DND-41 (cell line): ENCODE measurements around the gene RAB11FIP5.

Source experiments
- ATAC-seq: fragments of 200-7000 bp; cut with Tn5 transposase; 3 replicates; pipeline ENCODE4 v1.9.1; 2021; ENCODE audit warnings: low read depth; ENCODE audit not compliant: insufficient read depth
- DNase-seq: peaks from one replicate; pipeline ENCODE4 v3.0.0-alpha.2; 2020
- H2AFZ ChIP-seq: 2 replicates; pipeline ENCODE4 v1.6.0; 2012; ENCODE audit warnings: low read depth, low read length
- H3K27ac ChIP-seq: 2 replicates; pipeline ENCODE4 v1.5.1; 2012; ENCODE audit warnings: low read length, inconsistent platforms
- H3K27me3 ChIP-seq: fragments of 200-600 bp; sonication (generic); 2 replicates; pipeline ENCODE4 v1.6.0; 2012; ENCODE audit warnings: low read length, mild to moderate bottlenecking, inconsistent platforms; ENCODE audit not compliant: insufficient read depth, poor library complexity
- H3K36me3 ChIP-seq: 2 replicates; pipeline ENCODE4 v1.5.1; 2012; ENCODE audit warnings: low read length, inconsistent platforms; ENCODE audit not compliant: insufficient read depth
- H3K4me1 ChIP-seq: 2 replicates; pipeline ENCODE4 v1.5.1; 2012; ENCODE audit warnings: mild to moderate bottlenecking, low read length; ENCODE audit not compliant: insufficient read depth
- H3K4me2 ChIP-seq: 2 replicates; pipeline ENCODE4 v1.6.0; 2012; ENCODE audit warnings: mild to moderate bottlenecking, moderate library complexity, low read length, inconsistent platforms; ENCODE audit not compliant: insufficient read depth
- H3K4me3 ChIP-seq, 2 experiments: fragments of 200-600 bp in 1 of 2; shearing (Covaris generic) in 1 of 2; 2 replicates each; pipeline ENCODE4 v1.5.1; 2012 to 2016; ENCODE audit warnings: inconsistent platforms in 2 of 2, low read length in 2 of 2, mild to moderate bottlenecking in 2 of 2, low read depth in 1 of 2, moderate library complexity in 1 of 2
- H3K79me2 ChIP-seq: 2 replicates; pipeline ENCODE4 v1.6.0; 2012; ENCODE audit warnings: low read length, inconsistent platforms; ENCODE audit not compliant: insufficient read depth
- H3K9ac ChIP-seq: 2 replicates; pipeline ENCODE4 v1.6.0; 2012; ENCODE audit warnings: low read depth, mild to moderate bottlenecking, inconsistent platforms, low read length, moderate library complexity
- H3K9me3 ChIP-seq: 2 replicates; pipeline ENCODE4 v1.5.1; 2012; ENCODE audit warnings: low read length, moderate library complexity, mild to moderate bottlenecking, inconsistent platforms; ENCODE audit not compliant: insufficient read depth, severe bottlenecking
- H4K20me1 ChIP-seq: 2 replicates; pipeline ENCODE4 v1.6.0; 2012; ENCODE audit warnings: low read length; ENCODE audit not compliant: insufficient read depth
- CTCF ChIP-seq: IDR thresholded peaks from 2 replicates; pipeline ENCODE4 v1.5.1; 2012; ENCODE audit warnings: borderline replicate concordance, low read length, moderate library complexity, mild to moderate bottlenecking; ENCODE audit not compliant: poor library complexity, severe bottlenecking; ENCODE audit errors: extremely low read depth
- EZH2 ChIP-seq: IDR thresholded peaks from 3 replicates; pipeline ENCODE4 v1.6.1; 2012; ENCODE audit warnings: borderline replicate concordance, low read depth, mild to moderate bottlenecking, moderate library complexity, low read length, inconsistent platforms; ENCODE audit not compliant: severe bottlenecking

Gene RAB11FIP5

GRCh38 chr2:73080321-73081131, 32.2 kb downstream of the RAB11FIP5 start:
- no peaks in the 10 kb centered on the region for H4K20me1 ChIP-seq
- no peaks in the 10 kb centered on the region for H3K9me3 ChIP-seq
- H3K4me2 ChIP-seq = no peak overlapping the region
- no peak overlapping the region for H2AFZ ChIP-seq
- TF ChIP-seq EZH2 = no peak
- no peak for TF ChIP-seq CTCF
- H3K9ac ChIP-seq = no peak overlapping the region
- H3K27me3 ChIP-seq = peaks cover 25% of the 10 kb centered on the region
- DNase-seq (no peak), ATAC-seq (no peak)
- H3K36me3 ChIP-seq = no peaks in the 10 kb centered on the region
- H3K79me2 ChIP-seq = no peaks in the 10 kb centered on the region
- no peak overlapping the region for H3K4me3 ChIP-seq
- H3K27ac ChIP-seq = no peak overlapping the region
- H3K4me1 ChIP-seq = no peaks in the 10 kb centered on the region

GRCh38 chr2:73079636-73080035, 33.1 kb downstream of the RAB11FIP5 start:
- no peak for ATAC-seq
- TF ChIP-seq CTCF (no peak), EZH2 (no peak)
- H3K79me2 ChIP-seq = no peaks in the 10 kb centered on the region
- no peak overlapping the region for H3K27ac ChIP-seq
- no peak overlapping the region for H3K9ac ChIP-seq
- H2AFZ ChIP-seq = no peak overlapping the region
- H3K27me3 ChIP-seq = peaks cover 25% of the 10 kb centered on the region
- no peaks in the 10 kb centered on the region for H3K36me3 ChIP-seq
- no peak overlapping the region for H3K4me3 ChIP-seq
- no peaks in the 10 kb centered on the region for H4K20me1 ChIP-seq
- DNase-seq = no peak
- H3K4me1 ChIP-seq = no peaks in the 10 kb centered on the region
- no peaks in the 10 kb centered on the region for H3K9me3 ChIP-seq
- H3K4me2 ChIP-seq = no peak overlapping the region

- Histone ChIP-seq H3K79me2 (no peaks in the 10 kb centered on the region), H4K20me1 (no peaks in the 10 kb centered on the region), H2AFZ (no peak overlapping the region), H3K4me1 (no peaks in the 10 kb centered on the region), H3K27me3 (peaks cover 25% of the 10 kb centered on the region), H3K9ac (no peak overlapping the region), H3K27ac (no peak overlapping the region), H3K4me3 (no peak overlapping the region), H3K9me3 (no peaks in the 10 kb centered on the region), H3K4me2 (no peak overlapping the region), H3K36me3 (no peaks in the 10 kb centered on the region)
- TF ChIP-seq EZH2 (no peak), CTCF (no peak)
- DNase-seq (no peak), ATAC-seq (no peak)
Observed at GRCh38 chr2:73078457-73079411, 34.0 kb downstream of the RAB11FIP5 start.
